Spinal cord (tissue), 10 donors: ENCODE measurements around the gene NPHP4. TPM values are rescaled to one million over a fixed set of nuclear protein-coding genes. Genes with fewer than 3 reads are reported as not detected.

Experiments
- DNase-seq, 6 donors: peaks; one replicate each; pipeline versions ENCODE4 v3.0.0 to v3.0.0-alpha.2; 2013 to 2015; ENCODE audit warnings: low spot score in 6 of 6, low read depth in 4 of 6
- H3K27ac ChIP-seq: one replicate; pipeline ENCODE4 v1.5.1; 2013; ENCODE audit warnings: low read depth, low read length, control low read depth
- H3K27me3 ChIP-seq: one replicate; pipeline ENCODE4 v1.6.1; 2013; ENCODE audit warnings: low read length; ENCODE audit not compliant: control insufficient read depth, insufficient read depth
- H3K36me3 ChIP-seq: one replicate; pipeline ENCODE4 v1.6.1; 2013; ENCODE audit warnings: low read length; ENCODE audit not compliant: control insufficient read depth, insufficient read depth
- H3K4me1 ChIP-seq: one replicate; pipeline ENCODE4 v1.6.1; 2013; ENCODE audit warnings: low read length; ENCODE audit not compliant: control insufficient read depth, insufficient read depth
- H3K4me3 ChIP-seq: one replicate; pipeline ENCODE4 v1.5.1; 2013; ENCODE audit warnings: low read depth, low read length, control low read depth
- H3K9me3 ChIP-seq: one replicate; pipeline ENCODE4 v1.6.1; 2013; ENCODE audit warnings: low read length; ENCODE audit not compliant: control insufficient read depth, insufficient read depth
- WGBS: methylation state at CpG from one replicate; pipeline ENCODE4 v1.1.5; 2013; ENCODE audit warnings: missing lambda C conversion rate; ENCODE audit not compliant: insufficient coverage; 5-methylcytosine and 5-hydroxymethylcytosine counted together
- polyA plus RNA-seq, 2 donors: library from polyadenylated mRNA; unstranded; fragments of 120-200 nt; gene quantifications; one replicate each; pipeline ENCODE4 v1.2.1, GENCODE V29; 2013; ENCODE audit not compliant: insufficient read length in 2 of 2
- total RNA-seq, 2 donors: library from RNA; depleted of rRNA in 1 of 2; stranded (reverse); fragments of 120-200 nt in 1 of 2; fragments of >200 nt in 1 of 2; gene quantifications; one replicate each; pipeline versions ENCODE4 v1.2.3 to v1.2.4, GENCODE V29; 2013 to 2014
- donor health status: healthy.

The NPHP4 gene
- total and polyA plus RNA-seq, 4 donors = 8.0 to 19.2 (median 13.3) TPM

DNA sequence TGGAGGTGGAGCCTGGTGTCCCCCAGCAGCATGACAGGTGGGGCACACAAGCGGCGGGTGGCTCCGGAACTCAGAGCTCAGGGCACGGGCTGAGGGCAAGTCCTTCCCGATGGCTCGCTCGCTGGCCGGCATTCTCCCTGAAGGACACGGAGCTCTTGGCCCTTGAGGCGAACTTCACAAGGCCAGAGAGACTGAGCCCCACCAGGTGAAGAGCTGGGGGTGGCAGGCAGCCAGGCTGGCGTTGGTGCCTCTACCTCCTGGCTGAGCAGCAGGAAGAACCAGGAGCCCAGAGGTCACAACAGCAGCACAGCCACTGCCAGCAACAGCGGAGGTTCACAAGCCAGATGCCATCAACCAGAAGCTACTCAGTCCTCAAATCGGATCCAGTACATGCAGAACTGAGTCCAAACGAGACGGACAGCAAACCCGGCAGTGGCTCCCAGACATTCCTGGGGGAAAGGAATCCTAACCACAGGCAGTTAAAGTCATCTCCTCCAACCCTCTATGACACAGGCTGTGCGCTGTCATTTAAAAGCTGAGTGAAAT is 54.1 kb downstream of the NPHP4 start:
- peaks cover 8% of the 10 kb centered on the region for H3K4me1 ChIP-seq
- no peaks in the 10 kb centered on the region for H3K27me3 ChIP-seq
- peak in 1 of 6 donors; percentile 29 for DNase-seq
- no peak overlapping the region for H3K27ac ChIP-seq
- no peak overlapping the region for H3K4me3 ChIP-seq
- H3K9me3 ChIP-seq = peaks cover 4% of the 10 kb centered on the region
- WGBS = 95% methylated on average over 14 of the region's 17 CpGs
- H3K36me3 ChIP-seq = peaks cover 37% of the 10 kb centered on the region

DNA sequence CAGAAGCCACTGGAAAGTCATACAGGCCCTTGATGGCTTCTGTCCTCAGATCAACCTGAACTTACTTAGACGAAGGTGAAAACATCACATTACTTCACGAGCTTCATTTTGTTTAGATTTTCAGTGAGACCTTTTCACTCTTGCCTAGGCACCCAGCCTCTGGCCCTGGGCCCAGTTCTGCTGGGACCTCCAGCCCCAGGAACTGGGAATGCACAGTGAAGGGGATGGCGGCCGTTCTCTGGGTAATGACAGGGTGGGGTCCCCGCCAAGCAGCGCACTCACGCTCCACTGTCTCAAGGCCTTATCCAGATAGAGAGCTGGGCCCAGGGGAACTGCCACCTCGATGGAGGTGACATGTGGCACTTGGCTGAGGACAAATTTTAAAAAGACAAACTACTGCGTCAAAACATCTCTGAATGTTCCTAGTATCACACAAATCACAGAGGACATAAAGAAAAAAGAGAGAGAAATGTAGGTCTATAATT is 54.8 kb downstream of the NPHP4 start:
- Histone ChIP-seq H3K27me3 (no peaks in the 10 kb centered on the region), H3K36me3 (peaks cover 40% of the 10 kb centered on the region), H3K4me3 (no peak overlapping the region), H3K9me3 (peaks cover 4% of the 10 kb centered on the region), H3K27ac (no peak overlapping the region), H3K4me1 (peaks cover 8% of the 10 kb centered on the region)
- DNase-seq = no peak
- 89% methylated on average over 8 of the region's 9 CpGs for WGBS

DNA sequence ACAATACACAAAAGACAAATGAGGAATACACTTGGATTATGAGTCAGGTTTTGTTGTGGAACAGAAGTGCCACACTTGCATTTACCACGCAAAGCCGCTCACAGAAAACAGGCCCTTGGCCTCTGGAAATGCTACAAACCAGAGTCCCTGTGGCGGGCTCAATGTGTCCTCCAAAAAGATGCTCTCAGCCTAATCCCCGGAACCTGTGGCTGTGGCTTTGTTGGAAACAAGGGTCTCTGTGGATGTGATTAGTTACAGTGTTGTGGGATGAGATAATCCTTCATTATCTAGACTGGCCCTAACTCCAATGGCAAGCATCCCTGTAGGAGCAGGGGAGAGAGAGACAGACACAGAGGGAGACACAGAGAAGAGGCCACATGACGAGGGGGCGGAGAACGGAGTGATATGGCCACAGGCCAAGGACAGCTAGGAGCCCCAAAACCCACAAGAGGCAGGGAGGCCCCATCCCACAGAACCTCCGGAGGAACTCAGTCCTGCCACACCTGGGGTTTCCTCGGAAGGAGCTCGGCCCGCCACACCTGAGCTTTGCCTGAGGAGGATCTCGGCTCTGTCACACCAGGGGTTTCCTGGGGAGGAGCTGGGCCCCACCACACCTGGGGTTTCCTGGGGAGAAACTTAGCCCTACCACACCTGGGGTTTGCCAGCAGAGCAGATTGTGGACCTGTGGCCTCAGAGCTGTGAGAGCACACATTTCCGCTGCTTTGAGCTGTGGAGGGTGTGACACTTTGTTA is 55.4 kb downstream of the NPHP4 start:
- Histone ChIP-seq H3K27ac (no peak overlapping the region), H3K27me3 (no peaks in the 10 kb centered on the region), H3K36me3 (peaks cover 45% of the 10 kb centered on the region), H3K4me1 (peaks cover 8% of the 10 kb centered on the region), H3K4me3 (no peak overlapping the region), H3K9me3 (peaks cover 4% of the 10 kb centered on the region)
- 85% methylated on average over 12 of the region's 13 CpGs for WGBS
- DNase-seq = no peak

DNA sequence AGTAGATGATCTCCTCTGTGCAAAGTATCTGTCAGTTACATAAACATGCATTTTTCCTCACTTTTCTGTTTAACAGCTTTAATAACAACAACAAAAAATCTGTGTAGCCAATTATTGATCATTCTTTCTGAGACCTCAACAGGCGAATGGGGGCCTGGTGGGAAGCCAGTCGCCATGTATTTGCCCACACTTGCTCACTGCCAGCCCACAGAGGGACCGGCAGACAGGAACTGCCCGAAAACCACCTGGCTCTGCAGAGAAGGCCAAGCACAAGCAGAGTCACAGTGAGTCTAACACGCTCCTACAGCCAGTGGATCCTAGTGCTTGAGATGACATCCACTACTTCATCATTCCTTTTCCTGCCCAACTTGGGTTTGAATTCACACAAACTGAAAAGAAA is 56.1 kb downstream of the NPHP4 start:
- DNase-seq = no peak
- H3K4me1 ChIP-seq = peaks cover 8% of the 10 kb centered on the region
- H3K27me3 ChIP-seq = no peaks in the 10 kb centered on the region
- peaks cover 4% of the 10 kb centered on the region for H3K9me3 ChIP-seq
- H3K36me3 ChIP-seq = peaks cover 45% of the 10 kb centered on the region
- H3K27ac ChIP-seq = no peak overlapping the region
- 98% methylated on average over 5 of the region's 5 CpGs for WGBS
- no peak overlapping the region for H3K4me3 ChIP-seq

DNA sequence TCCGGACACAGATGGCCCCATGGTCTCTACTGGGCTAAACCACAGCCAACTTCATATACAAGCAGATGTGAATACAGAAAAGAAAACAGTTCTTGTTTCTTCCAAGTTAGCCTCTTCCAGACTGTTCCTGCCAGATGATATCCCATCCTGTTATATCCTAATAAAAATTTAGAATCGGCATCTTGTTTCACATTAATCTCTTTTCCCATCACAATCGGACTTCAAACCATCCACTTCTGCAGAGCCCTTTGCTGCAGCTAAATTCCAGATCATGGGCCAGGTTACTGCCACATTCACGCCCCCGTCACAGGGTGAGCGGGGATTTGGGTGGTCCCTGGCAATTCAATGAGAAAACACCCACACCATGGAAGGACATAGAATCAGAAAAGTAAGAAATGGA is 57.2 kb downstream of the NPHP4 start:
- WGBS = 87% methylated on average over 3 of the region's 6 CpGs
- no peaks in the 10 kb centered on the region for H3K27me3 ChIP-seq
- no peak for DNase-seq
- H3K27ac ChIP-seq = no peak overlapping the region
- H3K4me1 ChIP-seq = peaks cover 8% of the 10 kb centered on the region
- no peak overlapping the region for H3K4me3 ChIP-seq
- H3K36me3 ChIP-seq = peaks cover 45% of the 10 kb centered on the region
- no peaks in the 10 kb centered on the region for H3K9me3 ChIP-seq

DNA sequence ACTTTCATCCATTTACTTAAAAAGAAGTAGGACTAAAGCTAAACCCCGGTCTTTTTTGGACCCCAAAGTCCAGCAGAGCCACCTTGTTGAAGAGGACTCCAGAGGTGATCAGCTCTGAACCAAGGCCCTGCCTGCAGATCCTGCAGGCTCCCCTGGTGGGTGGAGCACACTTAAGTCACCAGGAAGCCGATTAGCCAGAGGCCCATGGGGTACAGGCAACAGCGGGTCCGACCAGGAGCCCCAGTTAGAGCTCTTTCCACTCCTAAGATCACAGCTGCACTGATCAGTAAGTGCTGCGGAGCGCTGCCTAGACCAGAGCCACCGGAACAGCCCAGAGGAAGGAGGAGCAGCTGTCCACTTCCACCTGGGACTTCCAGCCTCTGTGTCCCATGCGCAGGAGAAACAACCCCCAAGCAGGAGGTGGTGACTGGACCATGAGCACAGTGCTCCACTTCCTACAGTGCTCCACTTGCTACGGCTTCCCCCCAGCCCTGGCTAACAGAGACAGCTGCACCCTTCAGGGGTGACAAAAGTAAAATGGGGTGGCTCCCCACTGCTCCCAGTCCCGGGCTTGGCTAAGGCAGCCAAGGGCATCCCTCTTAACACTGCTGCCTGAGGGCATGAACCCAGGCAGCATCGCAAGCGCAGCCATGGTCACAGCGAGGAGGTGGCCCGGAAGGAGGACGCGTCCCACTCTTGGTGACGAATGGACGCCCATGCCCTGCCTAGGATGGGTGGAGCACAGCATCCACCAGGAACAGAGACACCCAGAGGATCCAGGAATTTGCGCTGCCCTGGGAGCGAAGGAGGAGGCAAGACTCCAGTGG is 58.0 kb downstream of the NPHP4 start:
- peaks cover 40% of the 10 kb centered on the region for H3K36me3 ChIP-seq
- WGBS = 95% methylated on average over 18 of the region's 20 CpGs
- no peak overlapping the region for H3K4me3 ChIP-seq
- H3K9me3 ChIP-seq = no peaks in the 10 kb centered on the region
- no peak for DNase-seq
- H3K27me3 ChIP-seq = no peaks in the 10 kb centered on the region
- no peak overlapping the region for H3K27ac ChIP-seq
- H3K4me1 ChIP-seq = peaks cover 4% of the 10 kb centered on the region

DNA sequence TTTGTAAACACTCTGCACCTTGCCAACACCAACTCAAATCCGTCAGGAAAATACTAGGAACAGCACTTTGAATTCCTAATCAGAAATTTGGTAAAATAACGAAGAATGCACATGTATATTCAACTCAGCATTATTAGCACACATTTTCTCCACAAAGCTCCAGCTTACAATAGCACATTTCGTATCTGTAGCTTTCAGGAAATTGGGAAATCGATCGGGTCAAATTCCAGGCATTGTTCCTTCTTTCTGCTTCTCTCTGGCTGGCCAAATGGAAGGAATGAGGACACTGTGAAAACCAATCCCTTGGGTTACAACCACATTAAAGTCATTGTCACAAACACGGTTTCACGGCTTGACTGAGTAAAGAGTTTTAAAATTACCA is 58.6 kb downstream of the NPHP4 start:
- H3K4me1 ChIP-seq = peaks cover 2% of the 10 kb centered on the region
- WGBS = 95% methylated on average over 5 of the region's 7 CpGs
- H3K27me3 ChIP-seq = no peaks in the 10 kb centered on the region
- H3K27ac ChIP-seq = no peak overlapping the region
- no peak for DNase-seq
- no peak overlapping the region for H3K4me3 ChIP-seq
- H3K9me3 ChIP-seq = no peaks in the 10 kb centered on the region
- peaks cover 39% of the 10 kb centered on the region for H3K36me3 ChIP-seq

DNA sequence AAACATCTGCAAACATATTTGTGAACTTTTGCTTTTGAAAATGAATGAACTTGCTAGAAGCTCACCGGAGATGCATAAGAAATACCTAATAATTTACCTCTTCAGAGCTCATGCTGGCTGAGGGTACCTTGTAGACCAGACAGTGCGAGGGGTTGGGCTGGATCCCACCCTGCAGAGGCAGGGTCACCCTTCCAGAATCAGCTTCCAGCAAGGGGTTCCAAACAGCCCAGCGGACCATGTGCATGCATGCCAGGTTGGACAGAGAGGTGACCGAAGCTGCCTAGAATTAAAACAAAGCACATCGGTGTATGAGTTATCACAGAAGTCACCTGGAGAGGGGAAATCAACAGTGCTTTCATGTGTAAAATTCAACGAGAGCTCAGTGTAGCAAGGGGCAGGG is 59.2 kb downstream of the NPHP4 start:
- H3K27me3 ChIP-seq = no peaks in the 10 kb centered on the region
- H3K4me3 ChIP-seq = no peak overlapping the region
- H3K4me1 ChIP-seq = peaks cover 3% of the 10 kb centered on the region
- H3K36me3 ChIP-seq = peaks cover 36% of the 10 kb centered on the region
- H3K9me3 ChIP-seq = no peaks in the 10 kb centered on the region
- no peak overlapping the region for H3K27ac ChIP-seq
- 95% methylated on average over 5 of the region's 6 CpGs for WGBS
- no peak for DNase-seq

DNA sequence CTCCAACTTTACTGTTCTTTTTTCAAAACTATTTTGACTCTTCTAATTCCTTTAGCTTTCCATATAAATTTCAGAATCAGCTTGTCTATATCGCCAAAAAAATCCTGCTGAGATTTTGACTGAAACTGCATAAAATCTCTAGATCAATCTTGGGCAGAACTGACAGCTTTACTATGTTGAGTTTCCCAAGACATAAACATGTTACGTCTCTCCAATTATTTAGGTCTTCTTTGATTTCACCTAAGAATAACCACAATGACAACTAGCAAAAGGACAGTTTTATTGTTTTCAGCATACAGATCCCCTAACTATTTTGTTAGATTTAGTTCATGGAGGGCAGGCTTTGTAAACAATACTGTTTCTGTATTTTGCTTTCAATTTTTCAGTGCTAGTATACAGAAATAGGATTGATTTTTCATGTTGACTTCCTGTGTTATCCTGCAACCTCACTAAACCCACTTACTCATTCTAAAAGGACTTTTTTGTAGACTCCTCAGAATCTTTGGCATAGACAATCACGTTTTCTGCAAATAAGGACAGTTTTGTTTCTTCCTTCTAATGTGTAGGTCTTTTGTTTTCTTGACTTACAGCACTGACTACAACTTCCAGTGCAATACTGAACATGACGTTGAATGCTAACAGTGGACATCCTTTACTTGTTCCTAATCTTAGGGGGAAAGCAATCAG is 63.4 kb downstream of the NPHP4 start:
- Histone ChIP-seq H3K27me3 (no peaks in the 10 kb centered on the region), H3K9me3 (no peaks in the 10 kb centered on the region), H3K4me1 (peaks cover 3% of the 10 kb centered on the region), H3K27ac (peak overlapping the region; percentile 29), H3K36me3 (peaks cover 29% of the 10 kb centered on the region), H3K4me3 (no peak overlapping the region)
- WGBS = 88% methylated on average over 1 of the region's 4 CpGs
- DNase-seq = peak in 1 of 6 donors; percentile 18
